Activated naive CD8-positive, alpha-beta T cell treated with anti-CD3 and anti-CD28 coated beads for 36 hours (primary cell): Measurements from ENCODE around the gene LRTM2. TPM values are rescaled to one million over a fixed set of nuclear protein-coding genes. Genes with fewer than 3 reads are reported as not detected.

ENCODE experiments used
- DNase-seq: peaks from one replicate; pipeline ENCODE4 v3.0.0; 2021
- H3K27ac Mint-ChIP-seq: one replicate; pipeline ENCODE4 v1.8.0; 2022; ENCODE audit warnings: mild to moderate bottlenecking, moderate library complexity, mixed read lengths
- H3K27me3 Mint-ChIP-seq: one replicate; pipeline ENCODE4 v1.8.0; 2022; ENCODE audit warnings: mild to moderate bottlenecking, mixed read lengths
- H3K36me3 Mint-ChIP-seq: one replicate; pipeline ENCODE4 v1.8.0; 2021; ENCODE audit warnings: mild to moderate bottlenecking, mixed read lengths
- H3K4me1 Mint-ChIP-seq: one replicate; pipeline ENCODE4 v1.8.0; 2021; ENCODE audit warnings: mixed read lengths
- H3K4me3 Mint-ChIP-seq: one replicate; pipeline ENCODE4 v1.8.0; 2022; ENCODE audit warnings: mild to moderate bottlenecking, moderate library complexity, mixed read lengths
- H3K9me3 Mint-ChIP-seq: one replicate; pipeline ENCODE4 v1.8.0; 2022; ENCODE audit warnings: mixed read lengths
- total RNA-seq, 2 experiments: library from RNA; stranded (reverse); gene quantifications; one replicate each; pipeline ENCODE4 v1.2.3, GENCODE V29; 2021

LRTM2 gene
- total RNA-seq, 2 experiments from 2014 or later = not detected

- DNase-seq = no peak
- no peaks in the 10 kb centered on the region for H3K36me3 Mint-ChIP-seq
- no peaks in the 10 kb centered on the region for H3K4me1 Mint-ChIP-seq
- no peaks in the 10 kb centered on the region for H3K9me3 Mint-ChIP-seq
- H3K4me3 Mint-ChIP-seq = no peak overlapping the region
- H3K27ac Mint-ChIP-seq = no peak overlapping the region
- H3K27me3 Mint-ChIP-seq = peaks cover 25% of the 10 kb centered on the region
Measured at GRCh38 chr12:1829306-1829900, 9.0 kb downstream of the LRTM2 start.

GRCh38 chr12:1830401-1830845 lies 10.1 kb downstream of the LRTM2 start:
- DNase-seq = no peak
- no peaks in the 10 kb centered on the region for H3K9me3 Mint-ChIP-seq
- no peak overlapping the region for H3K4me3 Mint-ChIP-seq
- peaks cover 25% of the 10 kb centered on the region for H3K27me3 Mint-ChIP-seq
- H3K4me1 Mint-ChIP-seq = no peaks in the 10 kb centered on the region
- H3K27ac Mint-ChIP-seq = no peak overlapping the region
- H3K36me3 Mint-ChIP-seq = no peaks in the 10 kb centered on the region

- no peaks in the 10 kb centered on the region for H3K36me3 Mint-ChIP-seq
Measured at GRCh38 chr12:1830981-1831963, 10.9 kb downstream of the LRTM2 start.

GRCh38 chr12:1832801-1833595 lies 12.6 kb downstream of the LRTM2 start:
- no peak for DNase-seq
- Mint-ChIP-seq H3K27ac (no peak overlapping the region), H3K4me1 (no peaks in the 10 kb centered on the region), H3K36me3 (no peaks in the 10 kb centered on the region), H3K4me3 (no peak overlapping the region), H3K9me3 (no peaks in the 10 kb centered on the region), H3K27me3 (peaks cover 25% of the 10 kb centered on the region)

More at GRCh38 chr12:1830981-1831963, 10.9 kb downstream of the LRTM2 start:
- Mint-ChIP-seq H3K27me3 (peaks cover 25% of the 10 kb centered on the region), H3K27ac (no peak overlapping the region), H3K9me3 (no peaks in the 10 kb centered on the region), H3K4me1 (no peaks in the 10 kb centered on the region), H3K4me3 (no peak overlapping the region)
- DNase-seq = peak; percentile 25

GRCh38 chr12:1833596-1834028 lies 13.2 kb downstream of the LRTM2 start:
- DNase-seq = no peak
- H3K4me1 Mint-ChIP-seq = no peaks in the 10 kb centered on the region
- no peaks in the 10 kb centered on the region for H3K9me3 Mint-ChIP-seq
- peaks cover 22% of the 10 kb centered on the region for H3K27me3 Mint-ChIP-seq
- no peak overlapping the region for H3K4me3 Mint-ChIP-seq
- H3K27ac Mint-ChIP-seq = no peak overlapping the region
- H3K36me3 Mint-ChIP-seq = no peaks in the 10 kb centered on the region

- H3K4me1 Mint-ChIP-seq = no peaks in the 10 kb centered on the region
- H3K27ac Mint-ChIP-seq = no peak overlapping the region
- H3K27me3 Mint-ChIP-seq = peaks cover 21% of the 10 kb centered on the region
- no peaks in the 10 kb centered on the region for H3K36me3 Mint-ChIP-seq
- H3K9me3 Mint-ChIP-seq = no peaks in the 10 kb centered on the region
- H3K4me3 Mint-ChIP-seq = no peak overlapping the region
- no peak for DNase-seq
Measured at GRCh38 chr12:1834186-1834925, 14.0 kb downstream of the LRTM2 start.

GRCh38 chr12:1835211-1836131 lies 15.1 kb downstream of the LRTM2 start:
- DNase-seq = no peak
- Mint-ChIP-seq H3K4me1 (no peaks in the 10 kb centered on the region), H3K4me3 (no peak overlapping the region), H3K27me3 (peaks cover 19% of the 10 kb centered on the region), H3K36me3 (no peaks in the 10 kb centered on the region), H3K27ac (no peak overlapping the region), H3K9me3 (no peaks in the 10 kb centered on the region)

GRCh38 chr12:1836241-1836803 lies 16.0 kb downstream of the LRTM2 start:
- H3K9me3 Mint-ChIP-seq = no peaks in the 10 kb centered on the region
- DNase-seq = no peak
- no peak overlapping the region for H3K27ac Mint-ChIP-seq

GRCh38 chr12:1836854-1837421 lies 16.6 kb downstream of the LRTM2 start:
- H3K27ac Mint-ChIP-seq = no peak overlapping the region
- H3K9me3 Mint-ChIP-seq = no peaks in the 10 kb centered on the region
- H3K27me3 Mint-ChIP-seq = peaks cover 6% of the 10 kb centered on the region
- no peak for DNase-seq
- H3K36me3 Mint-ChIP-seq = no peaks in the 10 kb centered on the region
- H3K4me1 Mint-ChIP-seq = no peaks in the 10 kb centered on the region
- no peak overlapping the region for H3K4me3 Mint-ChIP-seq

More at GRCh38 chr12:1836241-1836803, 16.0 kb downstream of the LRTM2 start:
- Mint-ChIP-seq H3K4me3 (no peak overlapping the region), H3K27me3 (peaks cover 11% of the 10 kb centered on the region), H3K4me1 (no peaks in the 10 kb centered on the region), H3K36me3 (no peaks in the 10 kb centered on the region)

GRCh38 chr12:1837541-1838204 lies 17.3 kb downstream of the LRTM2 start:
- no peaks in the 10 kb centered on the region for H3K27me3 Mint-ChIP-seq
- no peak overlapping the region for H3K27ac Mint-ChIP-seq
- no peak overlapping the region for H3K4me3 Mint-ChIP-seq
- DNase-seq = no peak
- no peaks in the 10 kb centered on the region for H3K4me1 Mint-ChIP-seq
- H3K36me3 Mint-ChIP-seq = no peaks in the 10 kb centered on the region
- H3K9me3 Mint-ChIP-seq = no peaks in the 10 kb centered on the region

- no peaks in the 10 kb centered on the region for H3K36me3 Mint-ChIP-seq
- DNase-seq = no peak
- no peaks in the 10 kb centered on the region for H3K4me1 Mint-ChIP-seq
Measured at GRCh38 chr12:1838205-1838993, 18.0 kb downstream of the LRTM2 start.

GRCh38 chr12:1838994-1839365 lies 18.6 kb downstream of the LRTM2 start:
- DNase-seq = no peak
- Mint-ChIP-seq H3K27ac (no peak overlapping the region), H3K4me3 (no peak overlapping the region)

More at GRCh38 chr12:1838205-1838993, 18.0 kb downstream of the LRTM2 start:
- Mint-ChIP-seq H3K27me3 (no peaks in the 10 kb centered on the region), H3K4me3 (no peak overlapping the region), H3K27ac (no peak overlapping the region), H3K9me3 (no peaks in the 10 kb centered on the region)

More at GRCh38 chr12:1838994-1839365, 18.6 kb downstream of the LRTM2 start:
- Mint-ChIP-seq H3K4me1 (no peaks in the 10 kb centered on the region), H3K9me3 (no peaks in the 10 kb centered on the region), H3K27me3 (no peaks in the 10 kb centered on the region), H3K36me3 (no peaks in the 10 kb centered on the region)
